HUES48 (cell line): Measurements from ENCODE around the gene PRKAR1B.
"Not testable (repeated sequence)": the region's sequence is repeated elsewhere in the genome, so short reads cannot be mapped to it uniquely, and the experiment has no call there.

Experiments
- H3K27ac ChIP-seq: one replicate; pipeline ENCODE4 v1.7.0; 2013; ENCODE audit warnings: low read depth, low read length, inconsistent platforms
- H3K27me3 ChIP-seq: 2 replicates; pipeline ENCODE4 v1.6.1; 2013; ENCODE audit warnings: mild to moderate bottlenecking, low read length; ENCODE audit not compliant: control insufficient read depth, insufficient read depth
- H3K36me3 ChIP-seq: 2 replicates; pipeline ENCODE4 v1.6.1; 2013; ENCODE audit warnings: low read length; ENCODE audit not compliant: control insufficient read depth, insufficient read depth
- H3K4me1 ChIP-seq: 2 replicates; pipeline ENCODE4 v1.6.1; 2013; ENCODE audit warnings: mild to moderate bottlenecking, low read length; ENCODE audit not compliant: control insufficient read depth, insufficient read depth
- H3K4me3 ChIP-seq: 2 replicates; pipeline ENCODE4 v1.5.1; 2013; ENCODE audit warnings: mild to moderate bottlenecking, low read depth, low read length
- H3K9ac ChIP-seq: 2 replicates; pipeline ENCODE4 v1.6.1; 2013; ENCODE audit warnings: mild to moderate bottlenecking, low read depth, low read length, moderate library complexity
- H3K9me3 ChIP-seq: 2 replicates; pipeline ENCODE4 v1.6.1; 2013; ENCODE audit warnings: low read length; ENCODE audit not compliant: control insufficient read depth, insufficient read depth

PRKAR1B gene

DNA sequence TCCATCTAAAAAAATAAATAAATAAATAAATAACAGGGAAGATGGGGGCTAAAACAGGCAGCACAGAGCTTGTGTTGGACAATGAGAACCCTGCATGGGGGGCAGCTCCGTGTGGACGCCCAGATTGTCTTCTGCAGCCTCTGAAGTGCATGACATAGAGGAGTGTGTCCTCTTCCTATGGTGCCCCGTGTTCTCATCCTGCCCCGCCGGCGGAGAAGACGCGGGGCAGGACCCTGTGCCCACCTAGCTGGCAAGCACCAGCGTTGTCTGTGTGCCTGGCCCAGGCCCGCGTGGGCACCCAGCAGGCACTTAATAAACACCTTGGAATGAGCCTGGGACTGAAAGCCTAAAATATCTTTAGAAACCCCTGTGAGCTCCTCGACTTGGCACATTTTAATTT, 89.3 kb downstream of the PRKAR1B start:
- Histone ChIP-seq H3K27ac (no peak overlapping the region), H3K36me3 (no peaks in the 10 kb centered on the region), H3K9me3 (no peaks in the 10 kb centered on the region), H3K4me1 (no peaks in the 10 kb centered on the region), H3K27me3 (no peaks in the 10 kb centered on the region), H3K4me3 (no peak overlapping the region), H3K9ac (no peak overlapping the region)

DNA sequence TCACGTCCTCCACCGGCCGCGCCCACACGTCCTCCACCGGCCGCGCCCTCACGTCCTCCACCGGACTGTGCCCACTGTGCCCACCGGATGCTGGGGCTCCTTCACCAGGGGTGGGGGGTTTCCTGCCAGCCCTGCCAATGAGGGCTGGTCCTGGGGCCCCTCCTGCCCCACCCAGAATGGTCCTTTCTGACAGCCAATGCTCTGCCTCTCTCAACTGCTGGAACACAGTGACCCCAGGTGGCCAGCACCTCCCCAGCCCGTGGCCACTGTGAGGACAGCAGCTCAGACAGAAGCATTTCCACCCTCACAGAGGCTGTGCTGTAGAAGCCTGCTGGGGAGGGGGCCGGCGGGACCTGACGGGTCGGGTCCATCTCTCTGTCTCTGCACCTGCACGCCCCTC, 90.7 kb downstream of the PRKAR1B start:
- Histone ChIP-seq H3K9me3 (no peaks in the 10 kb centered on the region), H3K4me3 (no peak overlapping the region), H3K9ac (no peak overlapping the region), H3K36me3 (no peaks in the 10 kb centered on the region), H3K27ac (no peak overlapping the region), H3K4me1 (no peaks in the 10 kb centered on the region), H3K27me3 (no peaks in the 10 kb centered on the region)

DNA sequence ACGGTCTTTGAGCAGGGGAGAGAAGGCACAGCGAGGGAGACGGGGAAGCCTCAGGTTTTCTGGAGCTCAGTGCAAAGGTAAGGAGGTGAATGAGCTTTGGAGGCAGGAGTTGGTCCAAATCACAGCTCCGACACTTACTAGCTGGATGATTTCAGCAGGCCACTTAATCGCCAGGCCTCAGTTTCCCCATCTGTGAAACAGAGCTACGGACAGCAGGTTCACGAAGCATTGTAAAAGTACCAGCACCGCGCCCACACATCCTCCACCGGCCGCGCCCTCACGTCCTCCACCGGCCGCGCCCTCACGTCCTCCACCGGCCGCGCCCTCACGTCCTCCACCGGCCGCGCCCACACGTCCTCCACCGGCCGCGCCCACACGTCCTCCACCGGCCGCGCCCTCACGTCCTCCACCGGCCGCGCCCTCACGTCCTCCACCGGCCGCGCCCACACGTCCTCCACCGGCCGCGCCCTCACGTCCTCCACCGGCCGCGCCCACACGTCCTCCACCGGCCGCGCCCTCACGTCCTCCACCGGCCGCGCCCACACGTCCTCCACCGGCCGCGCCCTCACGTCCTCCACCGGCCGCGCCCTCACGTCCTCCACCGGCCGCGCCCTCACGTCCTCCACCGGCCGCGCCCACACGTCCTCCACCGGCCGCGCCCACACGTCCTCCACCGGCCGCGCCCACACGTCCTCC, 91.2 kb downstream of the PRKAR1B start:
- H3K27me3 ChIP-seq, H3K4me3 ChIP-seq, H3K9me3 ChIP-seq, H3K27ac ChIP-seq, H3K4me1 ChIP-seq, H3K36me3 ChIP-seq, H3K9ac ChIP-seq: not testable (repeated sequence)

DNA sequence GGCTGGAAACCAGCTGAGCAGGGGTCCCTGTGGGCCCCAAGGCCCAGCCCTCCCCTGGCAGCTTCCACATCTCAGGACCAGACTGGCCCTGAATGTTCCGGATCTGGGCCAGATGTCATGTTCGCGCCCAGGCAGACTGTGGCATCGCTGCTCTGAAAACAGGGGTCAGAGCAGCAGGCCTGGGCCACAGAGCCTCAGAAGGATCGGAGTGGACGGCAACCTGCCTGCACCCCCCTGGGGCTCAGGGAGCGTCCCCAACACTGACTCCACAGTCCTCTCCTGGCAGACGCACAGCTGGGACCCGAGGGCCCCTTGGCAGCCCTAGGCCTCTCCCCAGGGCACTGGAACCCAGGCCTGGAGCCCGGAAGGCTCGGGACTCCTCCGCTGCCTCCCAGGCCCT, 91.9 kb downstream of the PRKAR1B start:
- H3K27me3 ChIP-seq = no peaks in the 10 kb centered on the region
- H3K9me3 ChIP-seq = no peaks in the 10 kb centered on the region
- H3K4me1 ChIP-seq = no peaks in the 10 kb centered on the region
- no peaks in the 10 kb centered on the region for H3K36me3 ChIP-seq
- H3K4me3 ChIP-seq = no peak overlapping the region
- H3K9ac ChIP-seq = no peak overlapping the region
- H3K27ac ChIP-seq = no peak overlapping the region

DNA sequence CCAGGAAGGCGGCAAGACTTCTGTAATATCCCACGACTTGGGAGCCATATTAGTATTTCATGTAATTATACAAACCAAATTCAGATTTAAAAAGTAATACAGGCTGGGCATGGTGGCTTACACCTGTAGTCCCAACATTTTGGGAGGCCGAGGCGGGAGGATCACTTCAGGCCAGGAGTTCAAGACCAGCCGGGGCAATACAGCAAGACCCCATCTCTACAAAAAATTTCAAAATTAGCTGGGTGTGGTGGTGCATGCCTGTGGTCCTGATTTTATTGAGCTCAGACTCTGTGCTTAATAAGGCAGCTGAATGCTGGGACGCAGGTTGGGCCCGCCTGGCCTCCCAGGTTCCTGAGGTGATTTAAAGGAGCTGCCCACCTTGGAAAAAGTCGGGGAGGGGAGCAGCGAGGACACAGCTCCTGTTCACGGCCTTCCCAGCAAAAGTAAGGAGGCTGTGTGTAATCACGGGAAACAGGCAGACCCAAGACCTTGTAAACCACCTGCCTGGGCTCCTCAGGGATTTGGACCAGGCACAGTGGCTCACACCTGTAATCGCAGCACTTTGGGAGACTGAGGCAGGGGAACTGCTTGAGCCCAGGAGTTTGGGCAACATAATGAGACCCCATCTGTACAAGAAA, 93.6 kb downstream of the PRKAR1B start:
- H3K9ac ChIP-seq = no peak overlapping the region
- H3K27me3 ChIP-seq = no peaks in the 10 kb centered on the region
- no peaks in the 10 kb centered on the region for H3K4me1 ChIP-seq
- no peak overlapping the region for H3K27ac ChIP-seq
- no peaks in the 10 kb centered on the region for H3K36me3 ChIP-seq
- H3K9me3 ChIP-seq = no peaks in the 10 kb centered on the region
- H3K4me3 ChIP-seq = no peak overlapping the region

DNA sequence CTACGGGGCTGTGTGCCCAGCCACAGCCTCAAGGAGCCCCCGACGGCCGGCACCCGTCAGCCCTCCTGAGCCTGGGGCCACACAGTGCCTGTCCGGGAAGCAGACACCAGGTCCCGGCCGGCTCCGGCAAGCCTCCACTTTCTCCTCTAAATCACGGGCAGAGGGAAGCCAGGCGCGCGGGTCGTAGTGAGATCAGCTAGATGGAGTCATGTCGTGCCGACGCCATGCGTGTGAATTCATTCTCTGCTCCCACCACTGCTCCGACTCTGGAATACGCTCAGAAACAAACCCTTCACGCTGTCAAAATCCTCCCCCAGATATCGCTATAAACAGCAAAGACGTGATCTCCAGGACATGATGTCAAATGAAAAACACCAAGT, 94.3 kb downstream of the PRKAR1B start:
- Histone ChIP-seq H3K4me1 (no peaks in the 10 kb centered on the region), H3K9me3 (no peaks in the 10 kb centered on the region), H3K4me3 (no peak overlapping the region), H3K27me3 (no peaks in the 10 kb centered on the region), H3K9ac (no peak overlapping the region), H3K27ac (no peak overlapping the region), H3K36me3 (no peaks in the 10 kb centered on the region)

DNA sequence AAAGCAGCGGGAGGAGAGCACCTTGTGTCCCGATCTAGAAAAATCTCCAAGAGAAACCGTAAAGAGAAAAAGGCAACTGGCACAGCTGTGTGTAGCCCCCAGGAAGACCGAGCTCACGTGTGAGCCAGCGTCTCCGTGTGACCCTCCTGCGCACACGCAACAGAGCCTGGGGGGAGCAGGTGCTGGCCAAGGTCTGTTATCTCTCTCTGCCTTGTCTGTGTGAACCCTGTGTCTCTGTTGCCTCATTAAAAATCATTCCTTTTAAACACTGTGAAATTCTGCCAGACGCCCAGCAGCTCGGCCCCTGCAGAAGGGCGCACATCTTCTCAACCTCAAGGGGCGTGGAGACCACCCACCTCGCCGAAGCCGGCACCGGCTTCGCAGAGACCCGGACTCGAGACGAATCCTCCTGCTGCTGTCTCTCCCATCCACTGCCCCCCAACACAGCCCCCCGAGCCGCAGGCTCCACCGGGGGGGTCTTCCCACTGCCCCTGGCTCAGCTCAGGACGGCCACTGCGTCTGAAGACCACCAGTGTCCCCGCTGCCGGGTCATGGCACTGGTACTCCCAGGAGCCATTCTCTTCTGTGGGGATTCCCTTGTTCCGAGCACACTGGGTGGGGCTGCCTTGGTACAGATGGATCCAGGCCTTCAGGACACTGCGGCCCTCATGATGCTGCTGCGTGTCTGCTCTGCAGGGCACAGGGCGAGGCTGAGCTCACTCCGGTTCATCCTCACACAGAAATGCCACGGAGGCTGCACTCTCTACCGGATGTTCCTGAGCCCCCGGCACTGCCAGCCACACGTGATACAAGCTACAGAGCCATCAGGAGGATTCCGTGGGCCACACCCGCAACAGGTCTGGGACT, 94.9 kb downstream of the PRKAR1B start:
- H3K9ac ChIP-seq = no peak overlapping the region
- no peak overlapping the region for H3K4me3 ChIP-seq
- H3K4me1 ChIP-seq = no peaks in the 10 kb centered on the region
- H3K36me3 ChIP-seq = no peaks in the 10 kb centered on the region
- no peaks in the 10 kb centered on the region for H3K27me3 ChIP-seq
- no peak overlapping the region for H3K27ac ChIP-seq
- no peaks in the 10 kb centered on the region for H3K9me3 ChIP-seq

DNA sequence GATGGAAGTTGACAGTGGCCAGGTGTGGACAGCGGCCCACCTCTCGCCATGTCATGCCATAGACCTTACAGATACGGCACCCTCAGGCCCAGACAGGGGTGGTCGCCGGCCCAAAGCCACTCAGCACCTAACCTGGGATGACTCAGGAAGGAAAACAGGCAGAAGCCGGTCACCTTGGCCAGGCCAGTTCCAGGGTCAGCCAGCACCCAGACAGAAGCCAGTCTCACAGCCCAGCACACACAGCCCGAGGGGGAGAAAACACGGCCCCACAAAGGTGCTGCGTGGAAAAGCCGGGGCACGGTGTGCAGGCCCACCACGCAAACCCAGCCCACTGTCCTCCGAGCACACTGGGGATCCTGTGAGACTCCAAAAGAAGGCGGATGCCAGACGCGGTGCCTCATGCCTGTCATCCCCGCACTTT, 95.8 kb downstream of the PRKAR1B start:
- Histone ChIP-seq H3K36me3 (no peaks in the 10 kb centered on the region), H3K4me3 (no peak overlapping the region), H3K27ac (no peak overlapping the region), H3K9me3 (no peaks in the 10 kb centered on the region), H3K4me1 (no peaks in the 10 kb centered on the region), H3K9ac (no peak overlapping the region), H3K27me3 (no peaks in the 10 kb centered on the region)

DNA sequence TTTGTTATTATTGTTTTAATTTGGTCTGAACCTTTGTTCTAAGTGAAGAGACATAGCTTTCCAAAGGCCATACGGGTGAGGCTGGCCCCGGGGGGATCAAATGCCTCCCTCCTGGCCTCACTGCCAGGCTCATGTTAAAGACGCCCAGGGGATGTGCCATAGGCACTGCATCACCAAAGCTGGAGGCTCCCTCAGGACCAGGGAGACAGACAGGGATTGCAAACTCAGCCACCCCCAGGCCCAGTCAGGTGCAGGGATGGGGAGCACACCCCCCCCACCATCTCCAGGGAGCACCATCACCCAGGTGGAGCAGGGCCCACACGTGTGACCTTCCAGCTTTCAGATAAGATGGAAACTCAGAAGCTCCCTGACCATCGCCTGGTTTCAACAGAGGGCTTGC, 96.5 kb downstream of the PRKAR1B start:
- Histone ChIP-seq H3K27me3 (no peaks in the 10 kb centered on the region), H3K36me3 (no peaks in the 10 kb centered on the region), H3K4me1 (no peaks in the 10 kb centered on the region), H3K27ac (no peak overlapping the region), H3K9me3 (peaks cover 4% of the 10 kb centered on the region; the same call in 1 of the 2 replicates), H3K9ac (no peak overlapping the region), H3K4me3 (no peak overlapping the region)

DNA sequence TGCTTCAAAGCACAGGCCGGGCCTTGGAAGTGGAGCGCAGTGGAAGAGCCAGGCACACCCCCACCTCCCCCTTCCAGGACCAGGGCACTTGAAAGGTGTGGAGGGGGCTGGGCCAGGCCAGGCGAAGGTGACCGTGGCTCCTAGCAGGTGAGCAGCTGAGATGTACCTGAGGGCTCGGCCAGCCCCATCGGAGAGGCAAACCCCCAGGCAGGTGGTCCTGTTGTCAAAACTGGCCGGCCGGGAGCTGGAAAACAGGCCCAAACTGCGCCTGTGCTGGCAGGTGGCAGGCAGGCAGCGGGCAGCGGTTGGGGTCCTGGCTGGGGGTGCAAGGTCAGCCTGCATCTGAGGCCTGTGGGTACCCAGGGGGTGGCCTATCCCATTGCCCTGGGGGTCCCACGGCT, 97.0 kb downstream of the PRKAR1B start:
- peaks cover 4% of the 10 kb centered on the region; the same call in 1 of the 2 replicates for H3K9me3 ChIP-seq
- H3K36me3 ChIP-seq = no peaks in the 10 kb centered on the region
- H3K4me1 ChIP-seq = no peaks in the 10 kb centered on the region
- H3K27me3 ChIP-seq = no peaks in the 10 kb centered on the region
- no peak overlapping the region for H3K9ac ChIP-seq
- H3K4me3 ChIP-seq = no peak overlapping the region
- no peak overlapping the region for H3K27ac ChIP-seq

DNA sequence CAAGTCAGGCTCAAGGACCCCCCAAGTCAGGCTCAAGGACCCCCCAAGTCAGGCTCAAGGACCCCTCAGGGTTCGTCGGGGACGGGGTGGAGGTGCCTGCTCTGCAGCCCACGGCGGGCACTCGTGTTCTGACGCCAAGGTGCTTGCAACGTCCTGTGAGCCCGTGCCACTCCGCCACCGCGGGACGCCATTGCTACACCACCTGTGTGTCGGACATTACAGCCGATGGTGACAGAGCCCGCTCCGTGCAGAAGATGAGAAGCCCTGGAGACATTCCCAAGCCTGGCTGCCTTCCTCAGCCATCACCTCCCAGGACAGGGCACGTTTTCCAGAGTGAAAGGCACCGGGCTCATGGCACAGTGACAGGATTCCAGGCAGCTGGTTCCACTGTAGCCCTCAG, 98.3 kb downstream of the PRKAR1B start:
- H3K4me3 ChIP-seq = no peak overlapping the region
- H3K9me3 ChIP-seq = peaks cover 4% of the 10 kb centered on the region; the same call in 1 of the 2 replicates
- no peaks in the 10 kb centered on the region for H3K27me3 ChIP-seq
- H3K9ac ChIP-seq = no peak overlapping the region
- H3K27ac ChIP-seq = no peak overlapping the region
- no peaks in the 10 kb centered on the region for H3K36me3 ChIP-seq
- no peaks in the 10 kb centered on the region for H3K4me1 ChIP-seq
